ENCODE measurements around the gene HOXB9.

The HOXB9 gene

DNA sequence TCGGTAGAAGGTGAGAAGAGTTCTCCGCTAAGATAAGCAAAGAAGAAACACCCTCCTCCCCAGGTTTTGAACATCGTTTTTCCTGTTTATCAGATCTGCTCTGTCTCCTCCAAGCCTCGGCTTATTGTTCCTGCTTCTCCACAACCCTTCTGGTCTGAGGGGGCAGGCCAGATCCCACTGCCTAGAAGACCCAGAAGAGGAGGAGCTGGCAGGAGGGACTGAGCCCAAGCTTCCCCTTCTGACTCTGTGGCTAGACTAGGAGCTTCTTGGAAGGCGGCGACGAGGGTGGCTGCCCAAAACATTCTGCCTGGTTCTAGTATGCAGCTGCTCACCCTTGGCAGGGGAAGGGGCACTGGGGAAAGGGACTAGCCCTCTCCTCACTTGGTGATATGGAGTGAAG lies 27.4 kb downstream of the HOXB9 start:
- 10 to 11% methylated on average over 3 to 4 of the region's 7 CpGs for WGBS, 2 experiments (ENCODE audit: insufficient coverage in 2 of 2)
- Histone ChIP-seq H3K9me3 (ENCODE audit: control insufficient read depth, low read length) (no peaks in the 10 kb centered on the region), H3K4me3 (ENCODE audit: extremely low read depth, insufficient read depth, low read length, poor library complexity, severe bottlenecking) (peak overlapping the region; percentile 54), H3K4me1 (ENCODE audit: control insufficient read depth, insufficient read depth, low read length, poor library complexity, severe bottlenecking) (peaks cover 29% of the 10 kb centered on the region), H3K36me3 (ENCODE audit: control insufficient read depth, insufficient read depth, low read length) (no peaks in the 10 kb centered on the region), H3K27ac (ENCODE audit: low read depth, low read length, severe bottlenecking) (peak overlapping the region; percentile 91)

GRCh38 chr17:48597778-48598631 lies 28.2 kb downstream of the HOXB9 start:
- 1% methylated on average over 42 to 62 of the region's 68 CpGs for WGBS, 2 experiments (ENCODE audit: insufficient coverage in 2 of 2)
- H3K4me1 ChIP-seq (ENCODE audit: control insufficient read depth, insufficient read depth, low read length, poor library complexity, severe bottlenecking), result peaks cover 29% of the 10 kb centered on the region
- H3K9me3 ChIP-seq (ENCODE audit: control insufficient read depth, low read length), result no peaks in the 10 kb centered on the region
- H3K36me3 ChIP-seq (ENCODE audit: control insufficient read depth, insufficient read depth, low read length), result no peaks in the 10 kb centered on the region
- peak overlapping the region; percentile 54 for H3K4me3 ChIP-seq (ENCODE audit: extremely low read depth, insufficient read depth, low read length, poor library complexity, severe bottlenecking)
- H3K27ac ChIP-seq (ENCODE audit: low read depth, low read length, severe bottlenecking), result peak overlapping the region; percentile 91

DNA sequence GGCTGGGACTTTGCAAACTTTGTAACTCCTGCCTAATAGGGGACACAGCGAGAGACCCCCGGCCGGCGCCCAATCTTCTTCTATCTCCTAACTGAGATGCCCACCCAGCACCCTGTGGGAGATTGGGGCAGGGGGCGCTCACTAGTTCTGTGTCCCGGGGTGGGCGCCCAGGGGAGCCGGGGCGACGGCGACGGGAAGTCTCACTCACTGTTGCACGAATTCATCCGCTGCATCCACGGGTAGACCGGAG lies 28.7 kb downstream of the HOXB9 start:
- 3 to 5% methylated on average over 12 to 15 of the region's 16 CpGs for WGBS, 2 experiments (ENCODE audit: insufficient coverage in 2 of 2)
- H3K36me3 ChIP-seq (ENCODE audit: control insufficient read depth, insufficient read depth, low read length), result no peaks in the 10 kb centered on the region
- H3K4me1 ChIP-seq (ENCODE audit: control insufficient read depth, insufficient read depth, low read length, poor library complexity, severe bottlenecking), result peaks cover 29% of the 10 kb centered on the region
- peak overlapping the region; percentile 91 for H3K27ac ChIP-seq (ENCODE audit: low read depth, low read length, severe bottlenecking)
- H3K4me3 ChIP-seq (ENCODE audit: extremely low read depth, insufficient read depth, low read length, poor library complexity, severe bottlenecking), result peak overlapping the region; percentile 54
- no peaks in the 10 kb centered on the region for H3K9me3 ChIP-seq (ENCODE audit: control insufficient read depth, low read length)

GRCh38 chr17:48596735-48597527 lies 29.2 kb downstream of the HOXB9 start:
- Histone ChIP-seq H3K4me3 (ENCODE audit: extremely low read depth, insufficient read depth, low read length, poor library complexity, severe bottlenecking) (peak overlapping the region; percentile 54), H3K4me1 (ENCODE audit: control insufficient read depth, insufficient read depth, low read length, poor library complexity, severe bottlenecking) (peaks cover 27% of the 10 kb centered on the region), H3K9me3 (ENCODE audit: control insufficient read depth, low read length) (no peaks in the 10 kb centered on the region), H3K27ac (ENCODE audit: low read depth, low read length, severe bottlenecking) (peak overlapping the region; percentile 91), H3K36me3 (ENCODE audit: control insufficient read depth, insufficient read depth, low read length) (no peaks in the 10 kb centered on the region)
- 6 to 8% methylated on average over 18 to 20 of the region's 26 CpGs for WGBS, 2 experiments (ENCODE audit: insufficient coverage in 2 of 2)

DNA sequence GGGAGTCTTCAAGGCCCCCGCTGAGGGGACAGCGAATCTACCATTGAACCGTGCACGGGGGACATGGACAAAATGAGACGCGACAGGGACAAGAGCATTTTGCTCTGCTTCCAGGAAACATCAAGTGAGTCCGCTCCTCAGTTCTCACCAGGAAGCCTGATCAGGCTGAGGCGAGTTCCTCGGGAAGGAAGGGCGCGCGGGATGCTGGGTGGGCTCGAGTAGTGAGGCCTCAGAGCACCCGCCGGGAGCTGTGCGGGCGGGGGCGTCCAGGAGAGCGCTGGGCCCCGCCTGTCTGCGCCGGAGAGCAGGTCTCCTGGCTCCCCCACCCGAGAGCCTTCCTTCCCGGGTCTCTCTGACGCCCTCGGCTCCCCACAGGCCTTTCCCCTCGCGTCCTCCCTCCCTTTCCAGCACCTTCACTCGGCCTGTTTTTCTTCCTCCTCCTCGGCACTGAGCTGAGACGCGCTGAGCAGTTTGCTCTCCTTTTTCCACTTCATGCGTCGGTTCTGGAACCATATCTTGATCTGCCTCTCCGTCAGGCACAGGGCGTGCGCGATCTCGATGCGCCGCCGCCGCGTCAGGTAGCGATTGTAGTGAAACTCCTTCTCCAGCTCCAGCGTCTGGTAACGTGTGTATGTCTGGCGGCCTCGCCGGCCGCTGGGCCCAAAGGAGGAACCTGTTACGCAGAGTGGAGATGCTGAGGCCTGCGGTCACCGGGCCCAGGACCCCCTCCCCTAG lies 30.0 kb downstream of the HOXB9 start:
- H3K9me3 ChIP-seq (ENCODE audit: control insufficient read depth, low read length), result no peaks in the 10 kb centered on the region
- no peaks in the 10 kb centered on the region for H3K36me3 ChIP-seq (ENCODE audit: control insufficient read depth, insufficient read depth, low read length)
- peaks cover 22% of the 10 kb centered on the region for H3K4me1 ChIP-seq (ENCODE audit: control insufficient read depth, insufficient read depth, low read length, poor library complexity, severe bottlenecking)
- peak overlapping the region; percentile 91 for H3K27ac ChIP-seq (ENCODE audit: low read depth, low read length, severe bottlenecking)
- 4 to 5% methylated on average over 42 to 45 of the region's 54 CpGs for WGBS, 2 experiments (ENCODE audit: insufficient coverage in 2 of 2)
- peak overlapping the region; percentile 54 for H3K4me3 ChIP-seq (ENCODE audit: extremely low read depth, insufficient read depth, low read length, poor library complexity, severe bottlenecking)

DNA sequence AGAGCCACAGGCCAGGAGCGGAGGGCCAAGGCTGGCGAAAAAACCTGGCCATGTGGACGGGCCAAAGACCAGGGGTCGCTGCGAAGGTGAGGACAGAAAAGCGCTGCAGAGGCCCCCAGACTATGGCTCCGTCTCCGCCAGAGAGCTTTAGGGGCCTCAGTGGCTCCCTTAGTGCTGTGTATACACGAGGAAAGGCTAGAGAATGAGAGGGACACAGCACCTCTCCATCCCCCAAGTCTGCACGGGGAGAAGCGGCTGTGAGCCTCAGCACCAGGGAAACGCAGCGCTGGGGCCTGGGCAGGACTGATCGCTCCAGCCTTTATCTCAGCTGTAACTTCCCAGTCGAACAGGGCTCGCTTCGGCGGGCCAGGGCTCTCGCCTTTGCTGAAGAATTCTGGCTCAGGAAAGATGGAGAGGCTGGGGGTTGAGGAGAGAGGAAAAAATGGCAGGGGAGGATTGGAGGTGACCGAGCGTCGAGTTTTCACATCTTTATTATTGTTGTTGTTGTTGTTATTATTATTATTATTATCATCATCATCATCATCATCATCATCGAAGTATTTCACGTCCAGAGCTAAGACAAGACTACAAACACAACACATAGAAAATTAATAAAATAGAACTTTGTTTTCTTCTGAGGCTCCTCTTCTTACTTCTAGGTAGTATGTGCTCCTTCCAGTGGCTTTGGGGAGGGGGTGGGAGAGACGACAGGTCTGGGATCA lies 30.7 kb downstream of the HOXB9 start:
- WGBS, 2 experiments (ENCODE audit: insufficient coverage in 2 of 2), result 20 to 38% methylated on average over 8 to 13 of the region's 25 CpGs
- Histone ChIP-seq H3K4me1 (ENCODE audit: control insufficient read depth, insufficient read depth, low read length, poor library complexity, severe bottlenecking) (peaks cover 22% of the 10 kb centered on the region), H3K27ac (ENCODE audit: low read depth, low read length, severe bottlenecking) (peak overlapping the region; percentile 91), H3K9me3 (ENCODE audit: control insufficient read depth, low read length) (no peaks in the 10 kb centered on the region), H3K4me3 (ENCODE audit: extremely low read depth, insufficient read depth, low read length, poor library complexity, severe bottlenecking) (peak overlapping the region; percentile 54), H3K36me3 (ENCODE audit: control insufficient read depth, insufficient read depth, low read length) (no peaks in the 10 kb centered on the region)

- Histone ChIP-seq H3K9me3 (ENCODE audit: control insufficient read depth, low read length) (no peaks in the 10 kb centered on the region), H3K36me3 (ENCODE audit: control insufficient read depth, insufficient read depth, low read length) (no peaks in the 10 kb centered on the region), H3K4me1 (ENCODE audit: control insufficient read depth, insufficient read depth, low read length, poor library complexity, severe bottlenecking) (peaks cover 22% of the 10 kb centered on the region), H3K4me3 (ENCODE audit: extremely low read depth, insufficient read depth, low read length, poor library complexity, severe bottlenecking) (peak overlapping the region; percentile 54), H3K27ac (ENCODE audit: low read depth, low read length, severe bottlenecking) (peak overlapping the region; percentile 80)
- WGBS, 2 experiments (ENCODE audit: insufficient coverage in 2 of 2), result 12 to 13% methylated on average over 17 to 25 of the region's 25 CpGs
Observed at GRCh38 chr17:48594538-48595277, 31.4 kb downstream of the HOXB9 start.

DNA sequence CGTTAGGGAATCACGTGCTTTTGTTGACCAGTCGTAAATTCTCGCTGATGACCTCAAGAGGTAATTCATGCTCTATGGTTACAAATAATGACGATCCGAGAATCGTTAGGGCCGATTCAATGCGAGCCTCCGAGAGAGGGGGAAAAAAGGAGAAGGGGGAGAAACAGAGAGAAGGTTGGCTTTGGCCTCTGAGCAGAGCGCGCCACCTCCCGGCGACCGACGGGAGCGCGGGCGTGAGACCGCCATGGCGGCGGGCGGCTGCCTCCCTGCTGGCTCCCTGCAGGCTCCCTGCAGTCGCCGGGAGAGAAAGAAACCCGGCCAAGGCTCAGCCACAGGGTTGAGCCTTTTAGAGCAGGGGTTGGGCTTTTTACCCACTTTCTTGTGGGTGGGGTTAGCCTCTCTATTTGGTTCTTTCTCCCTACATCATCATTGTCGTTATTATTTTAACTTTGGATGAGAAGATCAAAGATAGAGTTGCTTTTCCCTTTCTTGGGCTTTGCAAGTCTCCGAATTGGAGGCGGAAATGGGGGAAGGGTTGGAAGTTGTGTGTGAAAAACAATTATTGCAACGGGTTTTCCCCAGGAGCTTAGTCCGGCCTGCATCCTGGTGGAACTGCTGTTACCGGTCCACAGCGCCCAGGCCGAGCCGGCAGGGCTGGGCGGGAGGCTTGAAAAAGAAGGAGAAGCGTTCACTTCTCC lies 32.2 kb downstream of the HOXB9 start:
- Histone ChIP-seq H3K27ac (ENCODE audit: low read depth, low read length, severe bottlenecking) (peak overlapping the region; percentile 80), H3K4me3 (ENCODE audit: extremely low read depth, insufficient read depth, low read length, poor library complexity, severe bottlenecking) (peak overlapping the region; percentile 54), H3K4me1 (ENCODE audit: control insufficient read depth, insufficient read depth, low read length, poor library complexity, severe bottlenecking) (peaks cover 26% of the 10 kb centered on the region)

GRCh38 chr17:48593126-48593829 lies 32.9 kb downstream of the HOXB9 start, which contains the start of gene HOXB5:
Gene HOXB5, minus strand, starts transcription at chr17:48593779. Its CDS starts 97 bp downstream, at chr17:48593682.
- Histone ChIP-seq H3K4me3 (ENCODE audit: extremely low read depth, insufficient read depth, low read length, poor library complexity, severe bottlenecking) (peak within 1 kb of the TSS; percentile 54), H3K36me3 (ENCODE audit: control insufficient read depth, insufficient read depth, low read length) (no peaks in the 10 kb centered on the region), H3K27ac (ENCODE audit: low read depth, low read length, severe bottlenecking) (peak within 1 kb of the TSS; percentile 80), H3K9me3 (ENCODE audit: control insufficient read depth, low read length) (no peaks in the 10 kb centered on the region), H3K4me1 (ENCODE audit: control insufficient read depth, insufficient read depth, low read length, poor library complexity, severe bottlenecking) (peaks cover 22% of the 10 kb centered on the region)
- WGBS, 2 experiments (ENCODE audit: insufficient coverage in 2 of 2), result 1 to 3% methylated on average over 38 to 50 of the region's 50 CpGs

More for the DNA sequence above, 32.2 kb downstream of the HOXB9 start:
- H3K36me3 ChIP-seq (ENCODE audit: control insufficient read depth, insufficient read depth, low read length), result no peaks in the 10 kb centered on the region
- no peaks in the 10 kb centered on the region for H3K9me3 ChIP-seq (ENCODE audit: control insufficient read depth, low read length)
- WGBS, 2 experiments (ENCODE audit: insufficient coverage in 2 of 2), result 2 to 3% methylated on average over 28 to 32 of the region's 37 CpGs
